Measurements from ENCODE around the gene LMF1. TPM values are rescaled to one million over a fixed set of nuclear protein-coding genes. Genes with fewer than 3 reads are reported as not detected.
A peak's percentile ranks its signal among the peaks of the same experiment; 100 is the strongest.

The LMF1 gene
- total and polyA plus RNA-seq, 2 of the 13 experiments (the other 11 are each of a cell fraction or from before 2014, with no cell fraction given): 6.8 to 8.5 TPM

DNA sequence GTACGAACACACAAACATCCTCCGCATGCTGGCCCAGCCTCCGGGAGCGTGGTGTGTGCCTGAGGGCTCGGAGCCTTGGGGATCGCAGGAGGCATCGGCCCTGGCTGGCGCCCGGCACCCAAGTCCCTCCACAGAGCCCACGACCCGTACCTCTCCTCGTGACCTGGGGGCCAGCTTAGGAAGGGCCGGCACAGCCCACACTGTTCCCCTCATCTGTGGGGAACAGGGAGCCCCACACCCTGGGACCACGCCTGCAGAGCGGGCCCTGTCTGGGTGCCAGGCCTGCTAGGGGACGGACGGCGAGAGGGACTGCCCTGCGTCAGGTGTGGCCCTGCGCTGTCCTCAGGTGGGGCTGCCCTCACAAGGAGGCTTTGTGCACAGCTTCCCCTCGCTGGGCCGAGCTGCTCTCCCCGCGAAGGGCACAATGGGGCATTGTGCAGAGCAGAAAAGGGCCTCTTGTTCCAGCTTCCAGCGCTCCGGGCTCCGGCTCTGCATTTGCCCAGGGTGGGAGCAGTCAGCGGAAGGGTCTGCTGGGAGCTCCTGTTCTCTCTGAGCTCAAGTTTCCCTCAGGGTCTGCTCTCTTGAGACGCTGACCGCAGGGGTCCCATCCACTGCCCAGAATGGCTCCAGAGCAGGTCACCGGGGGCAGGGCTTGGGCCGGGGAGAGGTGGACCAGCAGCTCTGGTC lies 1.7 kb upstream of the LMF1 start (continued):
- TF ChIP-seq POLR2G (IDR thresholded peaks at IDR 0.05; ENCODE audit: low read depth, low read length): peak; percentile 71
- no peak for TF ChIP-seq PPARG (CRISPR knock-in tag; conservative IDR thresholded peaks at IDR 0.05)
- 0 out of 2 replicates have a peak, but pooled peaks have one; percentile 19 for TF ChIP-seq MIXL1 (CRISPR knock-in tag; IDR thresholded peaks at IDR 0.05)
- TF ChIP-seq, protein P1, sequence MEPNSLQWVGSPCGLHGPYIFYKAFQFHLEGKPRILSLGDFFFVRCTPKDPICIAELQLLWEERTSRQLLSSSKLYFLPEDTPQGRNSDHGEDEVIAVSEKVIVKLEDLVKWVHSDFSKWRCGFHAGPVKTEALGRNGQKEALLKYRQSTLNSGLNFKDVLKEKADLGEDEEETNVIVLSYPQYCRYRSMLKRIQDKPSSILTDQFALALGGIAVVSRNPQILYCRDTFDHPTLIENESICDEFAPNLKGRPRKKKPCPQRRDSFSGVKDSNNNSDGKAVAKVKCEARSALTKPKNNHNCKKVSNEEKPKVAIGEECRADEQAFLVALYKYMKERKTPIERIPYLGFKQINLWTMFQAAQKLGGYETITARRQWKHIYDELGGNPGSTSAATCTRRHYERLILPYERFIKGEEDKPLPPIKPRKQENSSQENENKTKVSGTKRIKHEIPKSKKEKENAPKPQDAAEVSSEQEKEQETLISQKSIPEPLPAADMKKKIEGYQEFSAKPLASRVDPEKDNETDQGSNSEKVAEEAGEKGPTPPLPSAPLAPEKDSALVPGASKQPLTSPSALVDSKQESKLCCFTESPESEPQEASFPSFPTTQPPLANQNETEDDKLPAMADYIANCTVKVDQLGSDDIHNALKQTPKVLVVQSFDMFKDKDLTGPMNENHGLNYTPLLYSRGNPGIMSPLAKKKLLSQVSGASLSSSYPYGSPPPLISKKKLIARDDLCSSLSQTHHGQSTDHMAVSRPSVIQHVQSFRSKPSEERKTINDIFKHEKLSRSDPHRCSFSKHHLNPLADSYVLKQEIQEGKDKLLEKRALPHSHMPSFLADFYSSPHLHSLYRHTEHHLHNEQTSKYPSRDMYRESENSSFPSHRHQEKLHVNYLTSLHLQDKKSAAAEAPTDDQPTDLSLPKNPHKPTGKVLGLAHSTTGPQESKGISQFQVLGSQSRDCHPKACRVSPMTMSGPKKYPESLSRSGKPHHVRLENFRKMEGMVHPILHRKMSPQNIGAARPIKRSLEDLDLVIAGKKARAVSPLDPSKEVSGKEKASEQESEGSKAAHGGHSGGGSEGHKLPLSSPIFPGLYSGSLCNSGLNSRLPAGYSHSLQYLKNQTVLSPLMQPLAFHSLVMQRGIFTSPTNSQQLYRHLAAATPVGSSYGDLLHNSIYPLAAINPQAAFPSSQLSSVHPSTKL (CRISPR knock-in tag; IDR thresholded peaks at IDR 0.05): peak; percentile 49; the same call in 1 of the 2 replicates
- no peak for TF ChIP-seq CERS6 (CRISPR knock-in tag; IDR thresholded peaks at IDR 0.05)
- TF ChIP-seq, protein P2, sequence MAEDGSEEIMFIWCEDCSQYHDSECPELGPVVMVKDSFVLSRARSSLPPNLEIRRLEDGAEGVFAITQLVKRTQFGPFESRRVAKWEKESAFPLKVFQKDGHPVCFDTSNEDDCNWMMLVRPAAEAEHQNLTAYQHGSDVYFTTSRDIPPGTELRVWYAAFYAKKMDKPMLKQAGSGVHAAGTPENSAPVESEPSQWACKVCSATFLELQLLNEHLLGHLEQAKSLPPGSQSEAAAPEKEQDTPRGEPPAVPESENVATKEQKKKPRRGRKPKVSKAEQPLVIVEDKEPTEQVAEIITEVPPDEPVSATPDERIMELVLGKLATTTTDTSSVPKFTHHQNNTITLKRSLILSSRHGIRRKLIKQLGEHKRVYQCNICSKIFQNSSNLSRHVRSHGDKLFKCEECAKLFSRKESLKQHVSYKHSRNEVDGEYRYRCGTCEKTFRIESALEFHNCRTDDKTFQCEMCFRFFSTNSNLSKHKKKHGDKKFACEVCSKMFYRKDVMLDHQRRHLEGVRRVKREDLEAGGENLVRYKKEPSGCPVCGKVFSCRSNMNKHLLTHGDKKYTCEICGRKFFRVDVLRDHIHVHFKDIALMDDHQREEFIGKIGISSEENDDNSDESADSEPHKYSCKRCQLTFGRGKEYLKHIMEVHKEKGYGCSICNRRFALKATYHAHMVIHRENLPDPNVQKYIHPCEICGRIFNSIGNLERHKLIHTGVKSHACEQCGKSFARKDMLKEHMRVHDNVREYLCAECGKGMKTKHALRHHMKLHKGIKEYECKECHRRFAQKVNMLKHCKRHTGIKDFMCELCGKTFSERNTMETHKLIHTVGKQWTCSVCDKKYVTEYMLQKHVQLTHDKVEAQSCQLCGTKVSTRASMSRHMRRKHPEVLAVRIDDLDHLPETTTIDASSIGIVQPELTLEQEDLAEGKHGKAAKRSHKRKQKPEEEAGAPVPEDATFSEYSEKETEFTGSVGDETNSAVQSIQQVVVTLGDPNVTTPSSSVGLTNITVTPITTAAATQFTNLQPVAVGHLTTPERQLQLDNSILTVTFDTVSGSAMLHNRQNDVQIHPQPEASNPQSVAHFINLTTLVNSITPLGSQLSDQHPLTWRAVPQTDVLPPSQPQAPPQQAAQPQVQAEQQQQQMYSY (CRISPR knock-in tag; IDR thresholded peaks at IDR 0.05): peak; percentile 61; the same call in 1 of the 2 replicates
- TF ChIP-seq ZNF264 (CRISPR knock-in tag; IDR thresholded peaks at IDR 0.05): peak; percentile 37; the same call in 1 of the 2 replicates
- TF ChIP-seq, protein P3, sequence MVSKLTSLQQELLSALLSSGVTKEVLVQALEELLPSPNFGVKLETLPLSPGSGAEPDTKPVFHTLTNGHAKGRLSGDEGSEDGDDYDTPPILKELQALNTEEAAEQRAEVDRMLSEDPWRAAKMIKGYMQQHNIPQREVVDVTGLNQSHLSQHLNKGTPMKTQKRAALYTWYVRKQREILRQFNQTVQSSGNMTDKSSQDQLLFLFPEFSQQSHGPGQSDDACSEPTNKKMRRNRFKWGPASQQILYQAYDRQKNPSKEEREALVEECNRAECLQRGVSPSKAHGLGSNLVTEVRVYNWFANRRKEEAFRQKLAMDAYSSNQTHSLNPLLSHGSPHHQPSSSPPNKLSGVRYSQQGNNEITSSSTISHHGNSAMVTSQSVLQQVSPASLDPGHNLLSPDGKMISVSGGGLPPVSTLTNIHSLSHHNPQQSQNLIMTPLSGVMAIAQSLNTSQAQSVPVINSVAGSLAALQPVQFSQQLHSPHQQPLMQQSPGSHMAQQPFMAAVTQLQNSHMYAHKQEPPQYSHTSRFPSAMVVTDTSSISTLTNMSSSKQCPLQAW (CRISPR knock-in tag; IDR thresholded peaks at IDR 0.05): peak; percentile 58; the same call in 1 of the 2 replicates
- TF ChIP-seq HOXA5 (CRISPR knock-in tag; IDR thresholded peaks at IDR 0.05): no peak
- 0 out of 2 replicates have a peak, but pooled peaks have one; percentile 77 for TF ChIP-seq ZNF572 (CRISPR knock-in tag; IDR thresholded peaks at IDR 0.05)
- TF ChIP-seq MIER2 (CRISPR knock-in tag; IDR thresholded peaks at IDR 0.05): no peak
- no peak for TF ChIP-seq ZNF337 (CRISPR knock-in tag; IDR thresholded peaks at IDR 0.05; ENCODE audit: borderline replicate concordance, low read depth)
- no peak for TF ChIP-seq TOE1 (CRISPR knock-in tag; IDR thresholded peaks at IDR 0.05)
- TF ChIP-seq, protein P4, sequence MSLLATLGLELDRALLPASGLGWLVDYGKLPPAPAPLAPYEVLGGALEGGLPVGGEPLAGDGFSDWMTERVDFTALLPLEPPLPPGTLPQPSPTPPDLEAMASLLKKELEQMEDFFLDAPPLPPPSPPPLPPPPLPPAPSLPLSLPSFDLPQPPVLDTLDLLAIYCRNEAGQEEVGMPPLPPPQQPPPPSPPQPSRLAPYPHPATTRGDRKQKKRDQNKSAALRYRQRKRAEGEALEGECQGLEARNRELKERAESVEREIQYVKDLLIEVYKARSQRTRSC (CRISPR knock-in tag; IDR thresholded peaks at IDR 0.05; ENCODE audit: low read depth): no peak
- peak; percentile 53; the same call in 1 of the 2 replicates for TF ChIP-seq RNF2 (conservative IDR thresholded peaks at IDR 0.05; ENCODE audit: low read depth)

Data from HepG2 (cell line).